ENCODE results near the gene CLEC9A.

The CLEC9A gene

DNA sequence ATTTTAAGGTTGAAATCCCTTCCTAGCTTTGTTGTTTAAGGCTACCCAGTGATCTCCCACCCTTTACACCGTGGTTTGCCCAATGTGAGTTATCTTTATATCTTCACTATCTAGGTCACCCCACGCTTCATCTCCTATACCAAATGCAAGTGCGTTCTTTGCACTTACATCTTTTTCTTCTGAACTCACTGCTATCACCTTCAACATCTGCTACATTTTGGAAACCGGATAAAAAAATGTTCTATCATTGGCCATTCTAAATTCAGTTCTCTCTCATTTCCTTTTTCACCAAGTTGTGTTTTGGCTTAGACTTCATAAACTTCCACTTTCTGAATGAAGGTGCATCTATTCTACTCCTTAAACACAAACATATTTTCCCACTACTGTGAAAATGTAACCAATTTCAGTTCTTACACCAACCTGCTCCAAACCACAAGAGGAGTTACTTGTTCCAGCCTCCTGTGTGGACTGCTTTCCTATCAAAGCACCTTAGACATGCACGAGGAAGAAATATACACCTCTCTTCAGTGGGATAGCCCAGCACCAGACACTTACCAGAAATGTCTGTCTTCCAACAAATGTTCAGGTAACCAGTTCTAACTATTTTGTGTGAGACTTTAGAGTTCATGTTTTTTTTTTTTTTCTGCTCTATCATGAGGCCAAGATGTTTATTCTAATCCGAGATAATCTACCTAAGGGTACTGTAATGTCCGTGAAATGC is 21.9 kb downstream of the CLEC9A start:
- no peak overlapping the region for H3K4me3 ChIP-seq (ENCODE audit: low read depth, low read length)
- in situ Hi-C loops (cut with HindIII; ENCODE audit: low sequenced_read_pairs): no loop called here
- DNase-seq (ENCODE audit: low read depth, low spot score): no peak
- TF ChIP-seq, protein P1, sequence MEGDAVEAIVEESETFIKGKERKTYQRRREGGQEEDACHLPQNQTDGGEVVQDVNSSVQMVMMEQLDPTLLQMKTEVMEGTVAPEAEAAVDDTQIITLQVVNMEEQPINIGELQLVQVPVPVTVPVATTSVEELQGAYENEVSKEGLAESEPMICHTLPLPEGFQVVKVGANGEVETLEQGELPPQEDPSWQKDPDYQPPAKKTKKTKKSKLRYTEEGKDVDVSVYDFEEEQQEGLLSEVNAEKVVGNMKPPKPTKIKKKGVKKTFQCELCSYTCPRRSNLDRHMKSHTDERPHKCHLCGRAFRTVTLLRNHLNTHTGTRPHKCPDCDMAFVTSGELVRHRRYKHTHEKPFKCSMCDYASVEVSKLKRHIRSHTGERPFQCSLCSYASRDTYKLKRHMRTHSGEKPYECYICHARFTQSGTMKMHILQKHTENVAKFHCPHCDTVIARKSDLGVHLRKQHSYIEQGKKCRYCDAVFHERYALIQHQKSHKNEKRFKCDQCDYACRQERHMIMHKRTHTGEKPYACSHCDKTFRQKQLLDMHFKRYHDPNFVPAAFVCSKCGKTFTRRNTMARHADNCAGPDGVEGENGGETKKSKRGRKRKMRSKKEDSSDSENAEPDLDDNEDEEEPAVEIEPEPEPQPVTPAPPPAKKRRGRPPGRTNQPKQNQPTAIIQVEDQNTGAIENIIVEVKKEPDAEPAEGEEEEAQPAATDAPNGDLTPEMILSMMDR (IDR thresholded peaks at IDR 0.05; ENCODE audit: low read depth, low read length): no peak

DNA sequence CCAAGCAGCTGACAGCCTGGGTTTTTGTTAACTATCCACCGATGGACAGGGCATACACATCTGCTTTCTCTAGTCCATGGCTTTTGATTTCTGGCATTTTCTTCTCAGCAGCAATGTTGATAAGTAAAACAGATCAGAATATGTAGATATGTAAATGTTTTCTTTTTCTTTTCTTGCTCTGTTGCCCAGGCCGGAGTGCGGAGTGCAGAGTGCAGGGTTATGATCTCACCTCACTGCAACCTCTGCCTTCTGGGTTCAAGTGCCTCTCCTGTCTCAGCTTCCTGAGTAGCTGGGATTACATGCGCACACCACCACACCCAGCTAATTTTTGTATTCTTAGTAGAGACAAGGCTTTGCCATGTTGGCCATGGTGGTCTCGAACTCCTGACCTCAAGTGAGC is 27.9 kb downstream of the CLEC9A start:
- TF ChIP-seq, protein P1 (IDR thresholded peaks at IDR 0.05; ENCODE audit: low read depth, low read length): no peak
- no peak overlapping the region for H3K4me3 ChIP-seq (ENCODE audit: low read depth, low read length)
- in situ Hi-C loops (cut with HindIII; ENCODE audit: low sequenced_read_pairs): no loop called here
- no peak for DNase-seq (ENCODE audit: low read depth, low spot score)

DNA sequence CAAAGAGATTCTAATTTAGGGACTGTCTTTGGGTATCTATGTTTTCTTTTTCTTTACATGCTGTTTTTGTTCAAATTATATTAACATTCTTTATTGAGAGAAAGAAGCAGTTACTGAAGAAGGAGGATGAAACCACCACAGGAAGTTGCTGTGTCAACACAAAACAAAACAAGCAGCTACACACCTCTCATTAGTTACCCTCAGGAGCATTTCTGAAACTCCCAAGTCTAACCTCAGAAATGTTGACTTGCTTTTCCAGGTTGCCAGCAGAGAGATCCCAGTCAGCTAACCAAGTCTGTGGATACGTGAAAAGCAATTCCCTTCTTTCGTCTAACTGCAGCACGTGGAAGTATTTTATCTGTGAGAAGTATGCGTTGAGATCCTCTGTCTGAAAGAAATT is 34.8 kb downstream of the CLEC9A start:
- no peak overlapping the region for H3K4me3 ChIP-seq (ENCODE audit: low read depth, low read length)
- TF ChIP-seq, protein P1 (IDR thresholded peaks at IDR 0.05; ENCODE audit: low read depth, low read length): no peak
- in situ Hi-C loops (cut with HindIII; ENCODE audit: low sequenced_read_pairs): no loop called here
- DNase-seq (ENCODE audit: low read depth, low spot score): no peak

DNA sequence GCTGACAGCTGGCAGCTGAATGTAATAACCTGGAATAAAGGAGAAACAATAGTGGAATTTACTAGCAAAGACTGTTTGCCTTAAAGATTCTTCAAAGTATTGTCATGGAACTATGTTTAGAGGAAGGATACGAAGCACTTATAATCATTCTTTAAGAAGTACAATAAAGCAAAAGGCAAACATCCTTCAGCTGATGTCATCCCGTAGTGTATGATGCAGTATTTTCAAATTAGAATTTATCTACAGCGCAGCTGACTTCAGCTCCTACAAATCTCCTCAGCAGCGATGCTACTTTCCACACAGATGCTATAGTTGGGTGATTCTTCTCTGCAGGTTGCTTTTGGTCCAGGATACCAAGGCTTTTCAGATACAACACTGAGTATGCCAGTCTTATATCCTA is 36.8 kb downstream of the CLEC9A start:
- TF ChIP-seq, protein P1 (IDR thresholded peaks at IDR 0.05; ENCODE audit: low read depth, low read length): no peak
- no peak for DNase-seq (ENCODE audit: low read depth, low spot score)
- H3K4me3 ChIP-seq (ENCODE audit: low read depth, low read length): no peak overlapping the region
- in situ Hi-C loops (cut with HindIII; ENCODE audit: low sequenced_read_pairs): no loop called here

DNA sequence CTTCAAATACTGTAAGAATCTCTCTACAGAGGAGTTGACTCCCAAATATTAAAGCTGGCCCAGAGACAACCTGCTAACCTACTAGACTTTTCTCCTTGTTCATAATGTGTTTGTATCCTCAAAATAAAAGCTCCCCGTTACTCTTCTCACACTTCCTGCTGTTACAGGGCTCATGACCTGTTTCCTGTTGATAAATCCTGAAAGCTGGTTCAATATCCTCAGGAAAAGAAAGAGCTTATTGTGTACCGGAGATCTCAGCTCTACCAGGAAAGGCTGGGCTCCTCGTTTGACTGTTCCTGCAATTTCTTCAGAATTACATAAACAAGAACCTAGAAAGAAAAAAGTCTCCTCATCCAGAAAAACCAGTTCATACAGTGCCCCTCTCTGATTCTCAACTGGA is 37.5 kb downstream of the CLEC9A start:
- H3K4me3 ChIP-seq (ENCODE audit: low read depth, low read length): no peak overlapping the region
- in situ Hi-C loops (cut with HindIII; ENCODE audit: low sequenced_read_pairs): no loop called here
- TF ChIP-seq, protein P1 (IDR thresholded peaks at IDR 0.05; ENCODE audit: low read depth, low read length): no peak

DNA sequence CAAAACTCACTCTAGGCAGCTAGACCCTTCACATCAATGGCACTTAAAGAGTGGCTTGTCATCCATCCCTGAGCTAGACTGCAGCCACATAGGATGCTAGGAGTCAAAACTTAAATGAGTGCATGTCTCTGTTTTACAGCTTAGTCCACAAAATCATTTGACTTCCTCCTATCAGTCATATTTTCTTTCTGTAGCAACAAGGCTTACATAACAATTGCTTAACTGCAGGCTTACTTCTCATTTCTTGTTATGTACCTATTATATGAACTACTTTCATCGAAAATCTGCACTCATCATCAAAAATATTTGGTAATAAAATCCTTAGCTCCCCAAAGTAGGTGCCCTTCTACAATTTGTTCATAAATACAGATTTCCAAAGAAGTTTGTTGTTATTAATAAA is 38.2 kb downstream of the CLEC9A start:
- DNase-seq (ENCODE audit: low read depth, low spot score): no peak
- H3K4me3 ChIP-seq (ENCODE audit: low read depth, low read length): no peak overlapping the region
- in situ Hi-C loops (cut with HindIII; ENCODE audit: low sequenced_read_pairs): no loop called here

More for the DNA sequence above, 37.5 kb downstream of the CLEC9A start:
- no peak for DNase-seq (ENCODE audit: low read depth, low spot score)

More for the DNA sequence above, 38.2 kb downstream of the CLEC9A start:
- TF ChIP-seq, protein P1 (IDR thresholded peaks at IDR 0.05; ENCODE audit: low read depth, low read length): no peak

Measured in astrocyte of the spinal cord (primary cell).